GM19467 (cell line): ENCODE results near the gene NSUN6.
"Not testable (repeated sequence)": the region's sequence is repeated elsewhere in the genome, so short reads cannot be mapped to it uniquely, and the experiment has no call there.

Source experiments
- ATAC-seq: cut with Tn5 transposase; IDR thresholded peaks from one replicate; pipeline ENCODE4 v1.9.1; 2021; ENCODE audit warnings: mild to moderate bottlenecking, moderate library complexity; ENCODE audit not compliant: unreplicated experiment

NSUN6 gene

GRCh38 chr10:18659819-18660535, 8.6 kb upstream of the NSUN6 start:
- peak; percentile 19 for ATAC-seq

- ATAC-seq: peak; percentile 92
Observed at GRCh38 chr10:18659125-18659818, 7.9 kb upstream of the NSUN6 start, which contains the start of gene ARL5B. Gene ARL5B, plus strand, starts transcription at chr10:18659431. Its CDS starts 207 bp downstream, at chr10:18659638.

- no peak for ATAC-seq
Observed at GRCh38 chr10:18658271-18659124, 7.1 kb upstream of the NSUN6 start.

- ATAC-seq: no peak
Observed at GRCh38 chr10:18656724-18657123, 5.3 kb upstream of the NSUN6 start.

GRCh38 chr10:18653112-18653511, 1.7 kb upstream of the NSUN6 start:
- ATAC-seq: no peak

- ATAC-seq: no peak
Observed at GRCh38 chr10:18650404-18650997, 886 bp downstream of the NSUN6 start.

GRCh38 chr10:18649364-18649959, 1.9 kb downstream of the NSUN6 start:
- no peak for ATAC-seq

GRCh38 chr10:18647945-18648344, 3.4 kb downstream of the NSUN6 start:
- ATAC-seq: no peak

- no peak for ATAC-seq
Observed at GRCh38 chr10:18647151-18647550, 4.2 kb downstream of the NSUN6 start.

- not testable (repeated sequence) for ATAC-seq
Observed at GRCh38 chr10:18639719-18640118, 11.7 kb downstream of the NSUN6 start.

- not testable (repeated sequence) for ATAC-seq
Observed at GRCh38 chr10:18637400-18637799, 14.0 kb downstream of the NSUN6 start.

GRCh38 chr10:18635995-18636394, 15.4 kb downstream of the NSUN6 start:
- ATAC-seq: no peak

- not testable (repeated sequence) for ATAC-seq
Observed at GRCh38 chr10:18632500-18632899, 18.9 kb downstream of the NSUN6 start.

- ATAC-seq: not testable (repeated sequence)
Observed at GRCh38 chr10:18627452-18628018, 23.9 kb downstream of the NSUN6 start.

GRCh38 chr10:18625886-18626285, 25.5 kb downstream of the NSUN6 start:
- ATAC-seq: no peak

- not testable (repeated sequence) for ATAC-seq
Observed at GRCh38 chr10:18623671-18624070, 27.7 kb downstream of the NSUN6 start.

GRCh38 chr10:18620856-18621255, 30.5 kb downstream of the NSUN6 start:
- ATAC-seq: no peak

GRCh38 chr10:18619016-18619415, 32.4 kb downstream of the NSUN6 start:
- no peak for ATAC-seq

- no peak for ATAC-seq
Observed at GRCh38 chr10:18616337-18616736, 35.0 kb downstream of the NSUN6 start.

GRCh38 chr10:18615618-18616017, 35.8 kb downstream of the NSUN6 start:
- ATAC-seq: no peak
